CD14-positive monocyte (primary cell): ENCODE data around the gene RABEPK. TPM values are rescaled to one million over a fixed set of nuclear protein-coding genes. Genes with fewer than 3 reads are reported as not detected.
A peak's percentile ranks its signal among the peaks of the same experiment; 100 is the strongest.

Source experiments
- DNase-seq, 3 donors: peaks; one replicate each; pipeline ENCODE4 v3.0.0-alpha.2; 2011 to 2022
- H2AFZ ChIP-seq: 2 replicates; pipeline ENCODE4 v1.6.0; 2012; ENCODE audit warnings: mild to moderate bottlenecking, low read depth, low read length, inconsistent platforms; ENCODE audit not compliant: insufficient read depth, poor library complexity, severe bottlenecking
- H3K27ac ChIP-seq, 2 donors: 1 replicate in 1 of 2; 2 replicates in 1 of 2; pipeline ENCODE4 v1.5.1; 2012 to 2013; ENCODE audit warnings: low read length in 2 of 2, control low read depth in 1 of 2, inconsistent platforms in 1 of 2, low read depth in 1 of 2, mild to moderate bottlenecking in 1 of 2
- H3K27me3 ChIP-seq, 2 donors: one replicate each; pipeline versions ENCODE4 v1.6.0 to v1.6.1; 2011 to 2013; ENCODE audit warnings: low read length in 2 of 2; ENCODE audit not compliant: control insufficient read depth in 2 of 2, insufficient read depth in 2 of 2
- H3K36me3 ChIP-seq, 2 donors: replicated peaks in 1 of 2; 1 replicate in 1 of 2; 2 replicates in 1 of 2; pipeline versions ENCODE4 v1.5.1 to v1.6.1; 2012 to 2013; ENCODE audit warnings: low read length in 2 of 2, control low read depth in 1 of 2, inconsistent platforms in 1 of 2, mild to moderate bottlenecking in 1 of 2; ENCODE audit not compliant: insufficient read depth in 2 of 2, control insufficient read depth in 1 of 2
- H3K4me1 ChIP-seq, 2 donors: 1 replicate in 1 of 2; 2 replicates in 1 of 2; pipeline versions ENCODE4 v1.5.1 to v1.6.1; 2012 to 2013; ENCODE audit warnings: low read length in 2 of 2, control low read depth in 1 of 2, inconsistent platforms in 1 of 2, mild to moderate bottlenecking in 1 of 2, moderate library complexity in 1 of 2; ENCODE audit not compliant: insufficient read depth in 2 of 2, control insufficient read depth in 1 of 2
- H3K4me2 ChIP-seq: replicated peaks from 2 replicates; pipeline ENCODE3; 2012; ENCODE audit warnings: low read length, moderate library complexity, mild to moderate bottlenecking; ENCODE audit not compliant: poor library complexity, severe bottlenecking; ENCODE audit errors: extremely low read depth
- H3K4me3 ChIP-seq, 3 experiments: fragments of 200-600 bp in 1 of 3; sonication (generic) in 1 of 3; replicated peaks in 1 of 3; 1 replicate in 2 of 3; 2 replicates in 1 of 3; pipeline ENCODE4 v1.5.1; 2011 to 2013; ENCODE audit warnings: low read length in 3 of 3, mild to moderate bottlenecking in 3 of 3, control low read depth in 2 of 3, low read depth in 2 of 3, inconsistent platforms in 1 of 3, moderate library complexity in 1 of 3
- H3K79me2 ChIP-seq: 2 replicates; pipeline ENCODE4 v1.6.0; 2012; ENCODE audit warnings: mild to moderate bottlenecking, control low read depth, inconsistent platforms, low read length, moderate library complexity; ENCODE audit not compliant: insufficient read depth
- H3K9ac ChIP-seq: 2 replicates; pipeline ENCODE4 v1.6.0; 2017; ENCODE audit warnings: low read length, mild to moderate bottlenecking; ENCODE audit not compliant: insufficient read depth, poor library complexity, severe bottlenecking
- H3K9me3 ChIP-seq, 2 donors: replicated peaks in 1 of 2; 1 replicate in 1 of 2; 2 replicates in 1 of 2; pipeline versions ENCODE4 v1.5.1 to v1.6.1; 2012 to 2013; ENCODE audit warnings: low read length in 2 of 2, control low read depth in 1 of 2; ENCODE audit not compliant: control insufficient read depth in 1 of 2, insufficient read depth in 1 of 2
- H4K20me1 ChIP-seq: 2 replicates; pipeline ENCODE4 v1.6.0; 2012; ENCODE audit warnings: mild to moderate bottlenecking, low read length, control low read depth, moderate library complexity; ENCODE audit not compliant: insufficient read depth
- H3K27ac Mint-ChIP-seq, 7 donors: one replicate each; pipeline ENCODE4 v1.8.0; 2020; ENCODE audit warnings: mild to moderate bottlenecking in 7 of 7, mixed read lengths in 7 of 7, moderate library complexity in 6 of 7, inconsistent platforms in 2 of 7
- H3K27me3 Mint-ChIP-seq, 3 donors: one replicate each; pipeline ENCODE4 v1.8.0; 2021 to 2022; ENCODE audit warnings: low read depth in 3 of 3, mild to moderate bottlenecking in 3 of 3, mixed read lengths in 3 of 3, moderate library complexity in 3 of 3, inconsistent platforms in 1 of 3
- H3K36me3 Mint-ChIP-seq, 2 donors: one replicate each; pipeline ENCODE4 v1.8.0; 2020; ENCODE audit warnings: mixed read lengths in 2 of 2, inconsistent platforms in 1 of 2, mild to moderate bottlenecking in 1 of 2
- H3K4me1 Mint-ChIP-seq: one replicate; pipeline ENCODE4 v1.8.0; 2020; ENCODE audit warnings: mild to moderate bottlenecking, mixed read lengths
- H3K4me3 Mint-ChIP-seq, 2 donors: one replicate each; pipeline ENCODE4 v1.8.0; 2020; ENCODE audit warnings: mild to moderate bottlenecking in 2 of 2, mixed read lengths in 2 of 2, moderate library complexity in 1 of 2
- H3K9me3 Mint-ChIP-seq, 7 donors: one replicate each; pipeline ENCODE4 v1.8.0; 2020 to 2022; ENCODE audit warnings: mixed read lengths in 7 of 7, mild to moderate bottlenecking in 6 of 7, moderate library complexity in 6 of 7, inconsistent platforms in 2 of 7
- CTCF ChIP-seq: fragments of 200-600 bp; IDR thresholded peaks from one replicate; pipeline ENCODE4 v1.8.0; 2022; ENCODE audit warnings: antibody characterized with exemption, mild to moderate bottlenecking
- WGBS: methylation state at CpG from one replicate; pipeline ENCODE4 v1.1.5; 2013; ENCODE audit warnings: missing lambda C conversion rate; ENCODE audit not compliant: insufficient coverage; 5-methylcytosine and 5-hydroxymethylcytosine counted together
- intact Hi-C, 2 donors: fragments of 100-400 bp; cut with micrococcal nuclease; formaldehyde crosslinking; loops; one replicate each; pipeline versions ENCODE4 v1.15.0 to v1.15.1; 2023
- polyA plus RNA-seq, 3 donors: library from polyadenylated mRNA; depleted of rRNA in 1 of 3; unstranded in 2 of 3; stranded (reverse) in 1 of 3; fragments of 300-500 nt in 2 of 3; fragments of >200 nt in 1 of 3; fragmentation: Illumina TruSeq in 2 of 3; gene quantifications; 1 replicate in 2 of 3; 2 replicates in 1 of 3; pipeline ENCODE4 v1.2.3, GENCODE V29; 2012 to 2021

The RABEPK gene
- polyA plus RNA-seq, 3 donors, result 9.5 to 18.5 (median 17.5) TPM

DNA sequence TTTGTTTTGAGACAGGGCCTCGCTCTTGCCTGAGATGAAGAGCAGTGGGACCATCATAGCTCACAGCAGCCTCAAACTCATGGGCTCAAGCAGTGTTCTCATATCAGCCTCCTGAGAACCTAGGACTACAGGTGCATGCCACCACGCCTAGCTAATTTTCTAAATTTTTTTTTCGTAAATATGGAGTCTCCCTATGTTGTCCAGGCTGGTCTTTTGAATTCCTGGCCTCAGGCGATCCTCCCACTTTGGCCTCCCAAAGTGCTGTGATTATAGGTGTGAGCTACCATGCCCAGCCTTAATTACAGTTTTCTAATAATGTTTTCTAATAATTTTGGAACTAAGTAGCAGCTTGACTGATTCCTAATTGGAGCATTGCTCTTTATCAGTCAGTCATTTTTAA, 76.4 kb downstream of the RABEPK start:
- WGBS, result 100% methylated on average over 2 of the region's 4 CpGs
- intact Hi-C loops, result loop anchor here in 1 of 2 donors (10.0 kb wide), 1 partner anchor 62 kb away; no protein-coding TSS in a partner anchor
- Mint-ChIP-seq H3K27ac (no peak overlapping the region), H3K27me3 (peaks cover 0 to 2% (median 0%) of the 10 kb centered on the region in 3 donors), H3K4me1 (peaks cover 21% of the 10 kb centered on the region), H3K9me3 (no peaks in the 10 kb centered on the region), H3K36me3 (peaks cover 9 to 37% of the 10 kb centered on the region in 2 donors), H3K4me3 (no peak overlapping the region)
- Histone ChIP-seq H3K4me2 (no peak overlapping the region), H3K9me3 (no peaks in the 10 kb centered on the region), H3K27ac (peak overlapping the region in 1 of 2 donors; percentile 26), H3K27me3 (no peaks in the 10 kb centered on the region), H2AFZ (no peak overlapping the region), H3K79me2 (peaks cover 100% of the 10 kb centered on the region), H4K20me1 (peaks cover 100% of the 10 kb centered on the region), H3K4me3 (no peak overlapping the region), H3K4me1 (peaks cover 11 to 18% of the 10 kb centered on the region in 2 donors), H3K9ac (no peak overlapping the region), H3K36me3 (peaks cover 10 to 21% of the 10 kb centered on the region in 2 donors)
- no peak for DNase-seq
- no peak for TF ChIP-seq CTCF

GRCh38 chr9:125277411-125277810, 77.1 kb downstream of the RABEPK start:
- Histone ChIP-seq H3K36me3 (peaks cover 10 to 21% of the 10 kb centered on the region in 2 donors), H3K9ac (no peak overlapping the region), H4K20me1 (peaks cover 99% of the 10 kb centered on the region), H3K4me1 (peaks cover 6 to 12% of the 10 kb centered on the region in 2 donors), H3K27ac (peak overlapping the region in 1 of 2 donors; percentile 26), H3K79me2 (peaks cover 99% of the 10 kb centered on the region), H3K4me3 (no peak overlapping the region), H2AFZ (no peak overlapping the region), H3K4me2 (no peak overlapping the region), H3K9me3 (no peaks in the 10 kb centered on the region), H3K27me3 (no peaks in the 10 kb centered on the region)
- Mint-ChIP-seq H3K4me1 (peaks cover 15% of the 10 kb centered on the region), H3K36me3 (peaks cover 9 to 36% of the 10 kb centered on the region in 2 donors), H3K27me3 (peaks cover 0 to 2% (median 0%) of the 10 kb centered on the region in 3 donors), H3K4me3 (no peak overlapping the region), H3K27ac (peak overlapping the region in 2 of 7 donors; percentile 44 to 50), H3K9me3 (no peaks in the 10 kb centered on the region)
- intact Hi-C loops, result loop anchor here in 1 of 2 donors (10.0 kb wide), 1 partner anchor 63 kb away; no protein-coding TSS in a partner anchor
- no peak for TF ChIP-seq CTCF
- no peak for DNase-seq
